K562 (cell line): ENCODE results near the gene SAMD15. TPM values are rescaled to one million over a fixed set of nuclear protein-coding genes. Genes with fewer than 3 reads are reported as not detected.

ENCODE experiments used
- CBFA2T2 ChIP-seq: fragments of 450-650 bp; conservative IDR thresholded peaks from 2 replicates; pipeline ENCODE4 v1.6.1; 2017; ENCODE audit warnings: mild to moderate bottlenecking
- CBX1 ChIP-seq: sonication (generic); IDR thresholded peaks from 2 replicates; pipeline ENCODE4 v1.6.1; 2016; ENCODE audit warnings: antibody characterized with exemption, low read depth, mild to moderate bottlenecking
- CBX8 ChIP-seq: fragments of 200-600 bp; sonication (generic); IDR thresholded peaks from 2 replicates; pipeline ENCODE4 v1.6.1; 2012; ENCODE audit warnings: borderline replicate concordance, mixed run types, low read depth, mild to moderate bottlenecking, moderate library complexity, mixed read lengths, low read length, control low read depth, inconsistent platforms; ENCODE audit not compliant: poor library complexity, severe bottlenecking; ENCODE audit errors: extremely low read depth
- DPF2 ChIP-seq: fragments of 450-650 bp; IDR thresholded peaks from 2 replicates; pipeline ENCODE4 v1.6.1; 2016
- JUN ChIP-seq, 2 experiments: sonication (generic) in 1 of 2; formaldehyde crosslinking in 1 of 2; IDR thresholded peaks; 2 replicates each; pipeline versions ENCODE4 v1.6.1 to v1.8.0; 2012 to 2022; ENCODE audit warnings: borderline replicate concordance in 2 of 2, mild to moderate bottlenecking in 2 of 2, improper control_type of control experiment in 1 of 2, low read depth in 1 of 2, low read length in 1 of 2, missing genetic modification reagents in 1 of 2
- MCM3 ChIP-seq: fragments of 450-650 bp; IDR thresholded peaks from 2 replicates; pipeline ENCODE4 v1.6.1; 2016
- MYBL2 ChIP-seq, 2 experiments: fragments of 450-650 bp in 1 of 2; sonication (generic) in 1 of 2; formaldehyde crosslinking in 1 of 2; IDR thresholded peaks; 2 replicates each; pipeline versions ENCODE4 v1.6.1 to v1.8.1; 2017 to 2022; ENCODE audit warnings: borderline replicate concordance in 1 of 2, inconsistent platforms in 1 of 2, low read depth in 1 of 2, mild to moderate bottlenecking in 1 of 2, missing genetic modification reagents in 1 of 2, moderate library complexity in 1 of 2
- POLR2A ChIP-seq: fragments of 450-650 bp; conservative IDR thresholded peaks from 2 replicates; pipeline ENCODE4 v1.6.1; 2016
- SUPT5H ChIP-seq: fragments of 450-650 bp; IDR thresholded peaks from 2 replicates; pipeline ENCODE4 v1.6.1; 2016
- TAF7 ChIP-seq: fragments of 450-650 bp; IDR thresholded peaks from 2 replicates; pipeline ENCODE4 v1.6.1; 2016; ENCODE audit warnings: missing genetic modification characterization, missing compliant biosample characterization
- TRIM24 ChIP-seq, 2 experiments: fragments of 450-650 bp; IDR thresholded peaks; 2 replicates each; pipeline ENCODE4 v1.6.1; 2016
- ZNF740 ChIP-seq, 3 experiments: fragments of 200-800 bp in 1 of 3; sonication (Bioruptor generic) in 1 of 3; sonication (generic) in 1 of 3; formaldehyde crosslinking in 1 of 3; IDR thresholded peaks; 2 replicates each; pipeline versions ENCODE4 v1.6.1 to v1.8.0; 2016 to 2022; ENCODE audit warnings: mild to moderate bottlenecking in 2 of 3, missing compliant biosample characterization in 2 of 3, missing genetic modification characterization in 2 of 3, missing genetic modification reagents in 1 of 3
- polyA plus RNA-seq, 8 experiments: library from polyadenylated mRNA; depleted of rRNA in 4 of 8; stranded (reverse) in 5 of 8; unstranded in 3 of 8; fragments of >200 nt; fragmentation: Nextera tagmentation in 2 of 8; fragmentation: Illumina TruSeq in 1 of 8; extraction: Ambion mirVana in 2 of 8; extraction: Trizol in 1 of 8; gene quantifications; 2 replicates each; pipeline versions ENCODE4 v1.2.1 to v1.2.3, GENCODE V29; 2011 to 2014; ENCODE audit warnings: inconsistent platforms in 1 of 8, missing spikeins in 1 of 8
- total RNA-seq, 7 experiments: library from RNA; depleted of rRNA in 6 of 7; stranded (reverse); fragments of >200 nt in 6 of 7; fragmentation: Illumina TruSeq in 2 of 7; extraction: Trizol in 2 of 7; gene quantifications; 2 replicates each; pipeline versions ENCODE4 v1.2.1 to v1.2.3, GENCODE V29; 2011 to 2021; ENCODE audit warnings: low replicate concordance in 1 of 7
- TF ChIP-seq, protein P1 (sequence below): sonication (generic); formaldehyde crosslinking; IDR thresholded peaks from 2 replicates; pipeline ENCODE4 v1.8.1; 2023; ENCODE audit warnings: mild to moderate bottlenecking, missing genetic modification reagents

The SAMD15 gene
- total and polyA plus RNA-seq, 9 of the 15 experiments (the other 6 are each of a cell fraction or from before 2014, with no cell fraction given) = 0.18 to 0.54 (median 0.25) TPM

- TF ChIP-seq, protein P1, sequence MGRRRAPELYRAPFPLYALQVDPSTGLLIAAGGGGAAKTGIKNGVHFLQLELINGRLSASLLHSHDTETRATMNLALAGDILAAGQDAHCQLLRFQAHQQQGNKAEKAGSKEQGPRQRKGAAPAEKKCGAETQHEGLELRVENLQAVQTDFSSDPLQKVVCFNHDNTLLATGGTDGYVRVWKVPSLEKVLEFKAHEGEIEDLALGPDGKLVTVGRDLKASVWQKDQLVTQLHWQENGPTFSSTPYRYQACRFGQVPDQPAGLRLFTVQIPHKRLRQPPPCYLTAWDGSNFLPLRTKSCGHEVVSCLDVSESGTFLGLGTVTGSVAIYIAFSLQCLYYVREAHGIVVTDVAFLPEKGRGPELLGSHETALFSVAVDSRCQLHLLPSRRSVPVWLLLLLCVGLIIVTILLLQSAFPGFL (CRISPR knock-in tag) = no peak
- no peak for TF ChIP-seq POLR2A
- TF ChIP-seq TRIM24 (IDR thresholded peaks at IDR 0.05) = 0 out of 4 replicates have a peak, but pooled peaks of 1 of the 2 experiments have one; percentile 8
- TF ChIP-seq CBFA2T2 = 0 out of 2 replicates have a peak, but pooled peaks have one; percentile 8
- TF ChIP-seq CBX1 = no peak
- no peak for TF ChIP-seq ZNF740 (CRISPR knock-in tag; IDR thresholded peaks at IDR 0.05)
- TF ChIP-seq ZNF740 (tag; IDR thresholded peaks at IDR 0.05) = no peak
- TF ChIP-seq MYBL2 (IDR thresholded peaks at IDR 0.05; ENCODE audit: low read depth) = no peak
- TF ChIP-seq MYBL2 (CRISPR knock-in tag; IDR thresholded peaks at IDR 0.05; ENCODE audit: borderline replicate concordance) = no peak
- no peak for TF ChIP-seq JUN (IDR thresholded peaks at IDR 0.05; ENCODE audit: borderline replicate concordance, low read depth, low read length)
- no peak for TF ChIP-seq JUN (CRISPR knock-in tag; IDR thresholded peaks at IDR 0.05; ENCODE audit: borderline replicate concordance)
- TF ChIP-seq DPF2 = 0 out of 2 replicates have a peak, but pooled peaks have one; percentile 47
- TF ChIP-seq SUPT5H = no peak
- TF ChIP-seq MCM3 = no peak
- TF ChIP-seq TAF7 (tag) = no peak
- no peak for TF ChIP-seq CBX8
Observed at GRCh38 chr14:77409131-77409533, 32.0 kb downstream of the SAMD15 start (continued).
